SK-N-SH (cell line): ENCODE results near the gene MRPL46. TPM values are rescaled to one million over a fixed set of nuclear protein-coding genes. Genes with fewer than 3 reads are reported as not detected.

Experiments
- CTCF ChIA-PET: fragments of 300-600, 350-600 bp; formaldehyde crosslinking; extraction: SDS; loops from one replicate; lab custom pipeline; 2021; lab: Yijun Ruan, JAX
- POLR2A ChIA-PET: fragments of 350-600 bp; sonication (Branson Sonifier 250); formaldehyde crosslinking; extraction: SDS; loops from one replicate; lab custom pipeline; 2020; ENCODE audit warnings: antibody characterized with exemption, inconsistent platforms; lab: Yijun Ruan, JAX
- DNase-seq: peaks from one replicate; pipeline ENCODE4 v3.0.0; 2012
- H2AFZ ChIP-seq: fragments of 200-600 bp; sonication (generic); 2 replicates; pipeline ENCODE4 v1.8.1; 2016; ENCODE audit warnings: antibody characterized with exemption, mild to moderate bottlenecking, low read depth
- H3F3A ChIP-seq: fragments of 200-600 bp; sonication (generic); replicated peaks from 2 replicates; pipeline ENCODE3; 2016; ENCODE audit warnings: antibody characterized with exemption, mild to moderate bottlenecking; ENCODE audit not compliant: insufficient read depth
- H3K27ac ChIP-seq, 2 experiments: fragments of 200-500 bp in 1 of 2; fragments of 200-600 bp in 1 of 2; sonication (Bioruptor generic) in 1 of 2; sonication (generic), shearing (Covaris generic) in 1 of 2; 2 replicates each; pipeline versions ENCODE4 v1.5.1 to v1.6.1; 2014 to 2016; ENCODE audit warnings: low read depth in 2 of 2, inconsistent platforms in 1 of 2, low read length in 1 of 2, mild to moderate bottlenecking in 1 of 2, mixed read lengths in 1 of 2
- H3K27me3 ChIP-seq: fragments of 200-600 bp; sonication (generic), shearing (Covaris generic); 2 replicates; pipeline ENCODE4 v1.6.1; 2016; ENCODE audit warnings: mixed run types; ENCODE audit not compliant: insufficient read depth
- H3K36me3 ChIP-seq, 2 experiments: fragments of 200-500 bp in 1 of 2; fragments of 200-600 bp in 1 of 2; sonication (Bioruptor generic) in 1 of 2; sonication (generic) in 1 of 2; replicated peaks in 1 of 2; 2 replicates each; pipeline versions ENCODE3 to v1.5.1; 2014 to 2016; ENCODE audit warnings: low read length in 1 of 2, mild to moderate bottlenecking in 1 of 2; ENCODE audit not compliant: insufficient read depth in 2 of 2, control insufficient read depth in 1 of 2
- H3K4me1 ChIP-seq, 2 experiments: fragments of 200-500 bp in 1 of 2; fragments of 200-600 bp in 1 of 2; sonication (Bioruptor generic) in 1 of 2; sonication (generic), shearing (Covaris generic) in 1 of 2; 2 replicates each; pipeline versions ENCODE4 v1.5.1 to v1.6.1; 2014 to 2016; ENCODE audit warnings: low read depth in 1 of 2, low read length in 1 of 2, mixed run types in 1 of 2; ENCODE audit not compliant: insufficient read depth in 2 of 2, control insufficient read depth in 1 of 2
- H3K4me2 ChIP-seq: fragments of 200-600 bp; sonication (generic), shearing (Covaris generic); 2 replicates; pipeline ENCODE4 v1.6.1; 2017; ENCODE audit warnings: mixed run types
- H3K4me3 ChIP-seq, 2 experiments: fragments of 200-500 bp in 1 of 2; fragments of 200-600 bp in 1 of 2; sonication (Bioruptor generic) in 1 of 2; sonication (generic), shearing (Covaris generic) in 1 of 2; 2 replicates each; pipeline versions ENCODE4 v1.5.1 to v1.8.1; 2014 to 2016; ENCODE audit warnings: low read depth in 2 of 2, inconsistent platforms in 1 of 2, low read length in 1 of 2, mild to moderate bottlenecking in 1 of 2, mixed read lengths in 1 of 2, moderate library complexity in 1 of 2
- H3K79me2 ChIP-seq: fragments of 200-600 bp; sonication (generic); 2 replicates; pipeline ENCODE4 v1.8.1; 2017; ENCODE audit warnings: mild to moderate bottlenecking; ENCODE audit not compliant: insufficient read depth
- H3K9ac ChIP-seq: fragments of 200-600 bp; sonication (generic); 2 replicates; pipeline ENCODE4 v1.6.1; 2017; ENCODE audit warnings: mixed run types
- H3K9me2 ChIP-seq: fragments of 200-600 bp; sonication (generic); 2 replicates; pipeline ENCODE4 v1.6.1; 2017; ENCODE audit warnings: mixed run types
- H3K9me3 ChIP-seq: fragments of 200-600 bp; sonication (generic); 2 replicates; pipeline ENCODE4 v1.6.1; 2017; ENCODE audit warnings: mixed run types, mild to moderate bottlenecking, moderate library complexity
- H4K20me1 ChIP-seq: fragments of 200-600 bp; sonication (generic); 2 replicates; pipeline ENCODE4 v1.6.1; 2017; ENCODE audit warnings: mild to moderate bottlenecking, mixed run types; ENCODE audit not compliant: insufficient read depth
- CHD2 ChIP-seq: fragments of 150-350 bp; IDR thresholded peaks from 2 replicates; pipeline ENCODE4 v1.6.1; 2018; ENCODE audit warnings: low read length; ENCODE audit not compliant: partially characterized antibody
- EP300 ChIP-seq, 2 experiments: IDR thresholded peaks; 2 replicates each; pipeline versions ENCODE4 v1.4.0 to v1.6.1; 2012; ENCODE audit warnings: borderline replicate concordance in 1 of 2, low read depth in 1 of 2, low read length in 1 of 2
- FOSL2 ChIP-seq: IDR thresholded peaks from 2 replicates; pipeline ENCODE4 v1.4.0; 2012; ENCODE audit warnings: low read depth, mild to moderate bottlenecking, moderate library complexity, borderline replicate concordance
- FOXJ3 ChIP-seq: sonication (generic); formaldehyde crosslinking; IDR thresholded peaks from 2 replicates; pipeline ENCODE4 v1.5.1; 2020; ENCODE audit warnings: mild to moderate bottlenecking, missing genetic modification reagents
- JUND ChIP-seq: IDR thresholded peaks from 2 replicates; pipeline ENCODE4 v1.4.0; 2012
- MEF2A ChIP-seq: IDR thresholded peaks from 2 replicates; pipeline ENCODE4 v1.4.0; 2012; ENCODE audit warnings: low read depth, borderline replicate concordance
- POLR2AphosphoS5 ChIP-seq: IDR thresholded peaks from 2 replicates; pipeline ENCODE4 v1.6.1; 2012; ENCODE audit warnings: low read depth, low read length
- RAD21 ChIP-seq: IDR thresholded peaks from 2 replicates; pipeline ENCODE4 v1.6.1; 2012; ENCODE audit warnings: mild to moderate bottlenecking, low read length
- RCOR1 ChIP-seq: fragments of 150-350 bp; IDR thresholded peaks from 2 replicates; pipeline ENCODE4 v1.6.1; 2017; ENCODE audit warnings: antibody characterized with exemption, low read length
- RFX5 ChIP-seq: IDR thresholded peaks from 2 replicates; pipeline ENCODE4 v1.6.1; 2012; ENCODE audit warnings: mild to moderate bottlenecking, improper control_type of control experiment, low read length
- RXRA ChIP-seq: IDR thresholded peaks from 2 replicates; pipeline ENCODE4 v1.4.0; 2012; ENCODE audit warnings: low read depth, mild to moderate bottlenecking, borderline replicate concordance
- TAF1 ChIP-seq: IDR thresholded peaks from 2 replicates; pipeline ENCODE4 v1.6.1; 2012; ENCODE audit warnings: low read depth, mild to moderate bottlenecking, low read length, moderate library complexity, borderline replicate concordance
- WGBS: methylation state at CpG from one replicate; pipeline ENCODE4 v1.1.6; 2017; ENCODE audit warnings: low lambda C conversion rate; 5-methylcytosine and 5-hydroxymethylcytosine counted together
- polyA plus RNA-seq, 3 experiments: library from polyadenylated mRNA; depleted of rRNA; stranded (reverse); fragments of >200 nt; gene quantifications; 2 replicates each; pipeline ENCODE4 v1.2.3, GENCODE V29; 2012
- TF ChIP-seq, protein P1 (sequence below): IDR thresholded peaks from 2 replicates; pipeline ENCODE4 v1.4.0; 2012; ENCODE audit warnings: low read depth, borderline replicate concordance
- TF ChIP-seq, protein P2 (sequence below): fragments of 200-600 bp; sonication (generic); IDR thresholded peaks from 2 replicates; pipeline ENCODE4 v1.6.1; 2017; ENCODE audit warnings: antibody characterized with exemption, mild to moderate bottlenecking, moderate library complexity
- TF ChIP-seq, protein P3 (sequence below): IDR thresholded peaks from 2 replicates; pipeline ENCODE4; 2012
- TF ChIP-seq, protein P4 (sequence below): IDR thresholded peaks from 2 replicates; pipeline ENCODE4 v1.4.0; 2012; ENCODE audit warnings: low read depth

Gene MRPL46
- polyA plus RNA-seq, 1 of the 3 experiments (the other 2 are of a cell fraction): 33.8 TPM

DNA sequence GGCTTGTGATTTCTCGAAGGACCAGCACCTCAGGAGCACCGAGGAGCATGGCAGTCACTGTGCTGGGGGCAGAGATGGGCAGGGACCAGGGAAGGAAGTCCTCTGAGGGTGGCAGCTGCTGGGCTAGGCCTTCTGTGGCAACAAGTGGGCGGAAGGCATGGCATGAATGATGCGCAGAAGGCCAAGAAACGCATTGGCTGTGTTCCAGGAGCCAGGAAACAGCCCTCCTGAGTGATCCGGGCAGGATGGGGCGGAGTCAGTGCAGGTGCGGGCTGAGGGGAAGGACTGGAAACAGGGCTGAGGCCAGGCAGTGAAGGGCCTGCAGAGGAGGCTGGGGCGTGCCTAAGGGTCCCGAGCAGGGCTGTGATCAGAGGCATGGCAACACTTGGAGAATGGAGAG lies 24.0 kb upstream of the MRPL46 start:
- TF ChIP-seq, protein P1, sequence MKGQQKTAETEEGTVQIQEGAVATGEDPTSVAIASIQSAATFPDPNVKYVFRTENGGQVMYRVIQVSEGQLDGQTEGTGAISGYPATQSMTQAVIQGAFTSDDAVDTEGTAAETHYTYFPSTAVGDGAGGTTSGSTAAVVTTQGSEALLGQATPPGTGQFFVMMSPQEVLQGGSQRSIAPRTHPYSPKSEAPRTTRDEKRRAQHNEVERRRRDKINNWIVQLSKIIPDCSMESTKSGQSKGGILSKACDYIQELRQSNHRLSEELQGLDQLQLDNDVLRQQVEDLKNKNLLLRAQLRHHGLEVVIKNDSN: no peak
- TF ChIP-seq RFX5: no peak
- TF ChIP-seq, protein P2, sequence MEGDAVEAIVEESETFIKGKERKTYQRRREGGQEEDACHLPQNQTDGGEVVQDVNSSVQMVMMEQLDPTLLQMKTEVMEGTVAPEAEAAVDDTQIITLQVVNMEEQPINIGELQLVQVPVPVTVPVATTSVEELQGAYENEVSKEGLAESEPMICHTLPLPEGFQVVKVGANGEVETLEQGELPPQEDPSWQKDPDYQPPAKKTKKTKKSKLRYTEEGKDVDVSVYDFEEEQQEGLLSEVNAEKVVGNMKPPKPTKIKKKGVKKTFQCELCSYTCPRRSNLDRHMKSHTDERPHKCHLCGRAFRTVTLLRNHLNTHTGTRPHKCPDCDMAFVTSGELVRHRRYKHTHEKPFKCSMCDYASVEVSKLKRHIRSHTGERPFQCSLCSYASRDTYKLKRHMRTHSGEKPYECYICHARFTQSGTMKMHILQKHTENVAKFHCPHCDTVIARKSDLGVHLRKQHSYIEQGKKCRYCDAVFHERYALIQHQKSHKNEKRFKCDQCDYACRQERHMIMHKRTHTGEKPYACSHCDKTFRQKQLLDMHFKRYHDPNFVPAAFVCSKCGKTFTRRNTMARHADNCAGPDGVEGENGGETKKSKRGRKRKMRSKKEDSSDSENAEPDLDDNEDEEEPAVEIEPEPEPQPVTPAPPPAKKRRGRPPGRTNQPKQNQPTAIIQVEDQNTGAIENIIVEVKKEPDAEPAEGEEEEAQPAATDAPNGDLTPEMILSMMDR: no peak
- TF ChIP-seq MEF2A: no peak
- TF ChIP-seq RAD21: no peak
- TF ChIP-seq, protein P3, sequence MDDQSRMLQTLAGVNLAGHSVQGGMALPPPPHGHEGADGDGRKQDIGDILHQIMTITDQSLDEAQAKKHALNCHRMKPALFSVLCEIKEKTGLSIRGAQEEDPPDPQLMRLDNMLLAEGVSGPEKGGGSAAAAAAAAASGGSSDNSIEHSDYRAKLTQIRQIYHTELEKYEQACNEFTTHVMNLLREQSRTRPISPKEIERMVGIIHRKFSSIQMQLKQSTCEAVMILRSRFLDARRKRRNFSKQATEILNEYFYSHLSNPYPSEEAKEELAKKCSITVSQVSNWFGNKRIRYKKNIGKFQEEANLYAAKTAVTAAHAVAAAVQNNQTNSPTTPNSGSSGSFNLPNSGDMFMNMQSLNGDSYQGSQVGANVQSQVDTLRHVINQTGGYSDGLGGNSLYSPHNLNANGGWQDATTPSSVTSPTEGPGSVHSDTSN: no peak
- TF ChIP-seq JUND: no peak
- no peak for TF ChIP-seq TAF1
- no peak for TF ChIP-seq POLR2AphosphoS5
- POLR2A ChIA-PET: no interaction called here
- WGBS: 74% methylated on average over 9 of the region's 10 CpGs

DNA sequence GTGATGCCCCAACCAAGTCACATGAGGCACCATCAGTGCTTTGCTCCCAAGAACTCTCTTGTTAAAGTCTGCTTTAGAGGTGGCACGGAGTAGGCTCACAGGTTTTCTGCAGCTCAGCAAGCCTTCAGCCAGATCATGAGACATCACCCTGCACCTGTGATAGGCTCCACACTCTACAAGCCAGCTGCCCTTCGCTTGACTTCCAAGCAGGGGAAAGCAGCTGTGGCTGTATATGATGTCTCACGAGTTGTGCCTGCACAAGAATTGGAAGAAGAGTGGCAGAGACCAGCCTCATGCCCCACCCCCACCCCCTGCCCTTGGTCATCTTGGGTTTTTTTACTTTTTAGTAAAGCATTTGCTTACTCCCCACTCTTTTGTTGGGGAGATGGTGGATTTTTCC lies 22.8 kb upstream of the MRPL46 start:
- TF ChIP-seq JUND (no peak), RAD21 (no peak), FOXJ3 (CRISPR knock-in tag) (no peak), EP300 (IDR thresholded peaks at IDR 0.05; ENCODE audit: borderline replicate concordance in 1 of 2, low read depth in 1 of 2, low read length in 1 of 2) (no peak), RCOR1 (no peak), TAF1 (no peak), RXRA (no peak), CHD2 (no peak), FOSL2 (no peak)
- TF ChIP-seq, protein P4, sequence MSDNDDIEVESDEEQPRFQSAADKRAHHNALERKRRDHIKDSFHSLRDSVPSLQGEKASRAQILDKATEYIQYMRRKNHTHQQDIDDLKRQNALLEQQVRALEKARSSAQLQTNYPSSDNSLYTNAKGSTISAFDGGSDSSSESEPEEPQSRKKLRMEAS: no peak
- no peaks in the 10 kb centered on the region for H3K4me1 ChIP-seq
- no peaks in the 10 kb centered on the region for H3K9me3 ChIP-seq
- ChIA-PET POLR2A (no interaction called here), CTCF (interaction anchor here (1.1 to 1.8 kb wide), 2 partner anchors 9 to 13 kb away, joined by 3 to 7 read pairs; no protein-coding TSS in a partner anchor)
- 62% methylated on average over 3 of the region's 3 CpGs for WGBS
- no peaks in the 10 kb centered on the region for H3K36me3 ChIP-seq
- no peak overlapping the region for H3K9ac ChIP-seq
- no peak overlapping the region for H3K4me3 ChIP-seq
- no peaks in the 10 kb centered on the region for H4K20me1 ChIP-seq
- H3K4me2 ChIP-seq: no peak overlapping the region
- no peaks in the 10 kb centered on the region for H3K9me2 ChIP-seq
- no peaks in the 10 kb centered on the region for H3K27me3 ChIP-seq
- no peaks in the 10 kb centered on the region for H3K79me2 ChIP-seq
- H3K27ac ChIP-seq: no peak overlapping the region
- H2AFZ ChIP-seq: no peak overlapping the region
- no peaks in the 10 kb centered on the region for H3F3A ChIP-seq
- no peak for DNase-seq

More for the DNA sequence above, 24.0 kb upstream of the MRPL46 start:
- CTCF ChIA-PET: interaction anchor here (1.5 kb wide), 1 partner anchor 14 kb away, joined by 4 read pairs; no protein-coding TSS in a partner anchor
- Histone ChIP-seq H3K9ac (no peak overlapping the region), H3K27me3 (no peaks in the 10 kb centered on the region), H4K20me1 (no peaks in the 10 kb centered on the region), H3K9me3 (no peaks in the 10 kb centered on the region), H3K4me2 (no peak overlapping the region), H3K9me2 (no peaks in the 10 kb centered on the region), H3K36me3 (no peaks in the 10 kb centered on the region), H3K4me1 (no peaks in the 10 kb centered on the region), H3K79me2 (no peaks in the 10 kb centered on the region), H3K4me3 (no peak overlapping the region), H2AFZ (no peak overlapping the region), H3K27ac (no peak overlapping the region), H3F3A (no peaks in the 10 kb centered on the region)
- DNase-seq: no peak
